ENCODE results near the gene PHACTR3. TPM values are rescaled to one million over a fixed set of nuclear protein-coding genes. Genes with fewer than 3 reads are reported as not detected.

Gene PHACTR3
- total RNA-seq, 2 donors from 2014 or later = 0.34 TPM; not detected in 1

- no peak for DNase-seq (ENCODE audit: low spot score)
- H3K36me3 ChIP-seq = no peaks in the 10 kb centered on the region
- intact Hi-C loops (cut with DNase I) = no loop called here
- 85% methylated on average over 4 of the region's 4 CpGs for WGBS
- no peaks in the 10 kb centered on the region for H3K9me3 ChIP-seq
- H3K27ac ChIP-seq = no peak overlapping the region
- peaks cover 2% of the 10 kb centered on the region for H3K27me3 ChIP-seq (replicated peaks; ENCODE audit: insufficient read depth)
- H3K4me3 ChIP-seq = no peak overlapping the region
- TF ChIP-seq CTCF (IDR thresholded peaks at IDR 0.05) = no peak
- TF ChIP-seq POLR2A (IDR thresholded peaks at IDR 0.05) = no peak
- TF ChIP-seq POLR2AphosphoS5 (IDR thresholded peaks at IDR 0.05) = no peak
- no peaks in the 10 kb centered on the region for H3K4me1 ChIP-seq (replicated peaks)
Measured at GRCh38 chr20:59693587-59693986, 89.2 kb downstream of the PHACTR3 start.

- H3K36me3 ChIP-seq = no peaks in the 10 kb centered on the region
- WGBS = 76% methylated on average over 5 of the region's 5 CpGs
- no peak for DNase-seq (ENCODE audit: low spot score)
- H3K9me3 ChIP-seq = no peaks in the 10 kb centered on the region
- intact Hi-C loops (cut with DNase I) = no loop called here
- peaks cover 2% of the 10 kb centered on the region for H3K27me3 ChIP-seq (replicated peaks; ENCODE audit: insufficient read depth)
- no peak overlapping the region for H3K27ac ChIP-seq
- no peaks in the 10 kb centered on the region for H3K4me1 ChIP-seq (replicated peaks)
- no peak for TF ChIP-seq CTCF (IDR thresholded peaks at IDR 0.05)
- no peak for TF ChIP-seq POLR2A (IDR thresholded peaks at IDR 0.05)
- TF ChIP-seq POLR2AphosphoS5 (IDR thresholded peaks at IDR 0.05) = no peak
- no peak overlapping the region for H3K4me3 ChIP-seq
Measured at GRCh38 chr20:59696476-59696875, 92.1 kb downstream of the PHACTR3 start.

GRCh38 chr20:59697068-59697467 lies 92.7 kb downstream of the PHACTR3 start:
- Histone ChIP-seq H3K27me3 (replicated peaks; ENCODE audit: insufficient read depth) (peaks cover 2% of the 10 kb centered on the region), H3K4me3 (no peak overlapping the region), H3K9me3 (no peaks in the 10 kb centered on the region), H3K36me3 (no peaks in the 10 kb centered on the region), H3K4me1 (replicated peaks) (no peaks in the 10 kb centered on the region), H3K27ac (no peak overlapping the region)
- 80% methylated on average over 4 of the region's 4 CpGs for WGBS
- TF ChIP-seq POLR2AphosphoS5 (IDR thresholded peaks at IDR 0.05) (no peak), POLR2A (IDR thresholded peaks at IDR 0.05) (no peak), CTCF (IDR thresholded peaks at IDR 0.05) (no peak)
- intact Hi-C loops (cut with DNase I) = no loop called here
- no peak for DNase-seq (ENCODE audit: low spot score)

- intact Hi-C loops (cut with DNase I) = no loop called here
- Histone ChIP-seq H3K36me3 (no peaks in the 10 kb centered on the region), H3K9me3 (no peaks in the 10 kb centered on the region), H3K27me3 (replicated peaks; ENCODE audit: insufficient read depth) (peaks cover 2% of the 10 kb centered on the region), H3K4me3 (no peak overlapping the region), H3K4me1 (replicated peaks) (no peaks in the 10 kb centered on the region), H3K27ac (no peak overlapping the region)
- 36% methylated on average over 1 of the region's 1 CpG for WGBS
- TF ChIP-seq POLR2A (IDR thresholded peaks at IDR 0.05) (no peak), CTCF (IDR thresholded peaks at IDR 0.05) (no peak)
- no peak for DNase-seq (ENCODE audit: low spot score)
Measured at GRCh38 chr20:59698598-59698997, 94.3 kb downstream of the PHACTR3 start.

GRCh38 chr20:59701236-59701635 lies 96.9 kb downstream of the PHACTR3 start:
- no peak for TF ChIP-seq POLR2AphosphoS5 (IDR thresholded peaks at IDR 0.05)
- TF ChIP-seq POLR2A (IDR thresholded peaks at IDR 0.05) = no peak
- no peak for TF ChIP-seq CTCF (IDR thresholded peaks at IDR 0.05)
- Histone ChIP-seq H3K27me3 (replicated peaks; ENCODE audit: insufficient read depth) (no peaks in the 10 kb centered on the region), H3K4me1 (replicated peaks) (no peaks in the 10 kb centered on the region), H3K9me3 (no peaks in the 10 kb centered on the region), H3K4me3 (no peak overlapping the region), H3K36me3 (no peaks in the 10 kb centered on the region), H3K27ac (no peak overlapping the region)
- no peak for DNase-seq (ENCODE audit: low spot score)
- intact Hi-C loops (cut with DNase I) = no loop called here
- 69% methylated on average over 2 of the region's 2 CpGs for WGBS

Measured in prostate gland (tissue), 2 donors.